NT2/D1 (cell line): ENCODE measurements around the gene EFNA3.
"Not testable (repeated sequence)": the region's sequence is repeated elsewhere in the genome, so short reads cannot be mapped to it uniquely, and the experiment has no call there.

Experiments used
- DNase-seq: peaks from one replicate; pipeline ENCODE4 v3.0.0-alpha.2; 2011; ENCODE audit warnings: low read depth, low spot score
- H3K27me3 ChIP-seq: 2 replicates; pipeline ENCODE4 v1.6.0; 2011; ENCODE audit warnings: mild to moderate bottlenecking; ENCODE audit not compliant: insufficient read length, insufficient read depth
- H3K36me3 ChIP-seq: 2 replicates; pipeline ENCODE4 v1.6.1; 2011; ENCODE audit warnings: mild to moderate bottlenecking, low read length, mixed read lengths; ENCODE audit not compliant: insufficient read depth, insufficient read length
- H3K4me1 ChIP-seq: 2 replicates; pipeline ENCODE4 v1.5.1; 2011; ENCODE audit not compliant: insufficient read depth, insufficient read length
- H3K4me3 ChIP-seq: 2 replicates; pipeline ENCODE4 v1.5.1; 2011; ENCODE audit warnings: low read depth; ENCODE audit not compliant: insufficient read length
- H3K9ac ChIP-seq: 2 replicates; pipeline ENCODE4 v1.6.0; 2011; ENCODE audit warnings: low read depth; ENCODE audit not compliant: insufficient read length
- H3K9me3 ChIP-seq: 2 replicates; pipeline ENCODE4 v1.5.1; 2011; ENCODE audit warnings: mild to moderate bottlenecking, low read length; ENCODE audit not compliant: insufficient read depth
- SUZ12 ChIP-seq: IDR thresholded peaks from 2 replicates; pipeline ENCODE4 v1.6.1; 2011; ENCODE audit not compliant: insufficient read length, insufficient read depth; ENCODE audit errors: extremely low read depth
- YY1 ChIP-seq: IDR thresholded peaks from 2 replicates; pipeline ENCODE4 v1.6.1; 2011; ENCODE audit not compliant: insufficient read length, insufficient read depth
- ZNF274 ChIP-seq: IDR thresholded peaks from 2 replicates; pipeline ENCODE4 v1.6.1; 2011; ENCODE audit warnings: mild to moderate bottlenecking, low read depth, low read length

EFNA3 gene

GRCh38 chr1:155110381-155110780 lies 31.7 kb downstream of the EFNA3 start:
- no peaks in the 10 kb centered on the region for H3K36me3 ChIP-seq
- H3K9me3 ChIP-seq, result no peaks in the 10 kb centered on the region
- no peaks in the 10 kb centered on the region for H3K27me3 ChIP-seq
- TF ChIP-seq YY1, result no peak
- no peak for TF ChIP-seq SUZ12
- no peak for TF ChIP-seq ZNF274
- no peak for DNase-seq
- no peak overlapping the region for H3K9ac ChIP-seq
- no peak overlapping the region for H3K4me3 ChIP-seq
- H3K4me1 ChIP-seq, result peaks cover 9% of the 10 kb centered on the region

GRCh38 chr1:155110826-155111225 lies 32.2 kb downstream of the EFNA3 start:
- Histone ChIP-seq H3K9me3 (no peaks in the 10 kb centered on the region), H3K36me3 (no peaks in the 10 kb centered on the region), H3K9ac (no peak overlapping the region), H3K27me3 (no peaks in the 10 kb centered on the region), H3K4me3 (no peak overlapping the region), H3K4me1 (peaks cover 9% of the 10 kb centered on the region)
- TF ChIP-seq ZNF274 (no peak), YY1 (no peak), SUZ12 (no peak)
- DNase-seq, result no peak

GRCh38 chr1:155113450-155113980 lies 34.9 kb downstream of the EFNA3 start:
- no peak for DNase-seq
- Histone ChIP-seq H3K27me3 (no peaks in the 10 kb centered on the region), H3K4me3 (no peak overlapping the region), H3K4me1 (peaks cover 7% of the 10 kb centered on the region), H3K9me3 (no peaks in the 10 kb centered on the region), H3K9ac (no peak overlapping the region), H3K36me3 (no peaks in the 10 kb centered on the region)
- TF ChIP-seq YY1, result no peak
- no peak for TF ChIP-seq SUZ12
- TF ChIP-seq ZNF274, result no peak

- no peaks in the 10 kb centered on the region for H3K9me3 ChIP-seq
- TF ChIP-seq ZNF274 (no peak), SUZ12 (no peak), YY1 (no peak)
- H3K4me1 ChIP-seq, result peaks cover 7% of the 10 kb centered on the region
- H3K4me3 ChIP-seq, result no peak overlapping the region
- DNase-seq, result no peak
- no peak overlapping the region for H3K9ac ChIP-seq
- H3K36me3 ChIP-seq, result no peaks in the 10 kb centered on the region
- peaks cover 15% of the 10 kb centered on the region for H3K27me3 ChIP-seq
Measured at GRCh38 chr1:155116113-155116764, 37.6 kb downstream of the EFNA3 start.

- H3K27me3 ChIP-seq, result peaks cover 25% of the 10 kb centered on the region
- no peaks in the 10 kb centered on the region for H3K9me3 ChIP-seq
- H3K36me3 ChIP-seq, result no peaks in the 10 kb centered on the region
- no peak for TF ChIP-seq ZNF274
- TF ChIP-seq SUZ12, result no peak
- TF ChIP-seq YY1, result no peak
- H3K4me3 ChIP-seq, result no peak overlapping the region
- H3K9ac ChIP-seq, result no peak overlapping the region
- DNase-seq, result no peak
- no peaks in the 10 kb centered on the region for H3K4me1 ChIP-seq
Measured at GRCh38 chr1:155117610-155118009, 39.0 kb downstream of the EFNA3 start.

- H3K4me3 ChIP-seq, H3K4me1 ChIP-seq, H3K36me3 ChIP-seq, H3K9me3 ChIP-seq, H3K9ac ChIP-seq, DNase-seq: not testable (repeated sequence)
- peaks cover 29% of the 10 kb centered on the region for H3K27me3 ChIP-seq
Measured at GRCh38 chr1:155118090-155118489, 39.5 kb downstream of the EFNA3 start.

- H3K9ac ChIP-seq, result no peak overlapping the region
- no peak overlapping the region for H3K4me3 ChIP-seq
- DNase-seq, result no peak
- TF ChIP-seq SUZ12 (no peak), ZNF274 (no peak), YY1 (no peak)
- H3K9me3 ChIP-seq, result no peaks in the 10 kb centered on the region
- no peaks in the 10 kb centered on the region for H3K36me3 ChIP-seq
- peaks cover 7% of the 10 kb centered on the region for H3K4me1 ChIP-seq
- H3K27me3 ChIP-seq, result peaks cover 49% of the 10 kb centered on the region
Measured at GRCh38 chr1:155120253-155120652, 41.6 kb downstream of the EFNA3 start.
